K562 (cell line): ENCODE measurements around the gene CHCHD1. TPM values are rescaled to one million over a fixed set of nuclear protein-coding genes. Genes with fewer than 3 reads are reported as not detected.

Source experiments
- CEBPB ChIP-seq: fragments of 450-650 bp; IDR thresholded peaks from 2 replicates; pipeline ENCODE4 v1.6.1; 2016; ENCODE audit warnings: missing genetic modification characterization, missing compliant biosample characterization
- DMBX1 ChIP-seq: fragments of 250-450 bp; sonication (Bioruptor Pico); IDR thresholded peaks from 2 replicates; pipeline ENCODE4 v1.8.0; 2022; ENCODE audit warnings: inconsistent platforms, mild to moderate bottlenecking, moderate library complexity, borderline replicate concordance
- E2F6 ChIP-seq, 2 experiments: IDR thresholded peaks; 2 replicates each; pipeline ENCODE4 v1.6.1; 2011; ENCODE audit warnings: borderline replicate concordance in 1 of 2, control low read depth in 1 of 2, low read depth in 1 of 2, low read length in 1 of 2, mild to moderate bottlenecking in 1 of 2, mixed read lengths in 1 of 2, moderate library complexity in 1 of 2; ENCODE audit not compliant: insufficient read depth in 1 of 2, insufficient read length in 1 of 2, poor library complexity in 1 of 2, severe bottlenecking in 1 of 2; ENCODE audit errors: extremely low read depth in 1 of 2
- GATAD2B ChIP-seq: fragments of 450-650 bp; IDR thresholded peaks from 2 replicates; pipeline ENCODE4 v1.6.1; 2017; ENCODE audit warnings: mild to moderate bottlenecking, borderline replicate concordance
- KDM2B ChIP-seq: fragments of 250-450 bp; sonication (Bioruptor Pico); IDR thresholded peaks from 2 replicates; pipeline ENCODE4 v1.8.0; 2021; ENCODE audit warnings: mild to moderate bottlenecking, moderate library complexity
- MITF ChIP-seq: IDR thresholded peaks from 2 replicates; pipeline ENCODE4 v1.6.1; 2014; ENCODE audit warnings: antibody characterized with exemption
- PRDM10 ChIP-seq: fragments of 450-650 bp; IDR thresholded peaks from 2 replicates; pipeline ENCODE4 v1.6.1; 2018; ENCODE audit not compliant: partially characterized antibody
- RAD21 ChIP-seq, 2 experiments: fragments of 250-450 bp in 1 of 2; fragments of 450-650 bp in 1 of 2; sonication (Bioruptor Pico) in 1 of 2; formaldehyde crosslinking in 1 of 2; IDR thresholded peaks in 1 of 2; conservative IDR thresholded peaks in 1 of 2; 2 replicates each; pipeline versions ENCODE4 v1.4.0 to v1.8.0; 2020 to 2022; ENCODE audit warnings: mild to moderate bottlenecking in 2 of 2, moderate library complexity in 1 of 2
- SNRNP70 ChIP-seq: fragments of 200-400 bp; formaldehyde crosslinking; optimal IDR thresholded peaks from 2 replicates; pipeline ENCODE3; 2017; ENCODE audit warnings: low read depth, low read length
- SRSF7 ChIP-seq: fragments of 200-400 bp; formaldehyde crosslinking; optimal IDR thresholded peaks from 2 replicates; pipeline ENCODE3; 2017; ENCODE audit warnings: mild to moderate bottlenecking, low read depth, low read length
- WHSC1 ChIP-seq: IDR thresholded peaks from one replicate; pipeline ENCODE4 v1.6.1; 2012; ENCODE audit warnings: low read length, control low read depth, inconsistent platforms
- ZBTB1 ChIP-seq: sonication (generic); formaldehyde crosslinking; IDR thresholded peaks from 2 replicates; pipeline ENCODE4 v1.8.1; 2023; ENCODE audit warnings: missing genetic modification reagents, low read depth, mild to moderate bottlenecking, borderline replicate concordance
- ZEB2 ChIP-seq: fragments of 450-650 bp; IDR thresholded peaks from 2 replicates; pipeline ENCODE4 v1.6.1; 2016
- polyA plus RNA-seq, 8 experiments: library from polyadenylated mRNA; depleted of rRNA in 4 of 8; stranded (reverse) in 5 of 8; unstranded in 3 of 8; fragments of >200 nt; fragmentation: Nextera tagmentation in 2 of 8; fragmentation: Illumina TruSeq in 1 of 8; extraction: Ambion mirVana in 2 of 8; extraction: Trizol in 1 of 8; gene quantifications; 2 replicates each; pipeline versions ENCODE4 v1.2.1 to v1.2.3, GENCODE V29; 2011 to 2014; ENCODE audit warnings: inconsistent platforms in 1 of 8, missing spikeins in 1 of 8
- total RNA-seq, 7 experiments: library from RNA; depleted of rRNA in 6 of 7; stranded (reverse); fragments of >200 nt in 6 of 7; fragmentation: Illumina TruSeq in 2 of 7; extraction: Trizol in 2 of 7; gene quantifications; 2 replicates each; pipeline versions ENCODE4 v1.2.1 to v1.2.3, GENCODE V29; 2011 to 2021; ENCODE audit warnings: low replicate concordance in 1 of 7
- TF ChIP-seq, protein P1 (sequence below): fragments of 450-650 bp; IDR thresholded peaks from 2 replicates; pipeline ENCODE4 v1.6.1; 2017; ENCODE audit warnings: antibody characterized with exemption, mild to moderate bottlenecking

CHCHD1 gene
- total and polyA plus RNA-seq, 9 of the 15 experiments (the other 6 are each of a cell fraction or from before 2014, with no cell fraction given), result 52.9 to 126 (median 83.4) TPM

GRCh38 chr10:73781879-73782748 lies at the start of gene CHCHD1 (continued):
- TF ChIP-seq KDM2B (CRISPR knock-in tag), result no peak; the same call in 1 of the 2 replicates
- TF ChIP-seq CEBPB (tag), result peak; percentile 51
- no peak for TF ChIP-seq GATAD2B
- TF ChIP-seq, protein P1, sequence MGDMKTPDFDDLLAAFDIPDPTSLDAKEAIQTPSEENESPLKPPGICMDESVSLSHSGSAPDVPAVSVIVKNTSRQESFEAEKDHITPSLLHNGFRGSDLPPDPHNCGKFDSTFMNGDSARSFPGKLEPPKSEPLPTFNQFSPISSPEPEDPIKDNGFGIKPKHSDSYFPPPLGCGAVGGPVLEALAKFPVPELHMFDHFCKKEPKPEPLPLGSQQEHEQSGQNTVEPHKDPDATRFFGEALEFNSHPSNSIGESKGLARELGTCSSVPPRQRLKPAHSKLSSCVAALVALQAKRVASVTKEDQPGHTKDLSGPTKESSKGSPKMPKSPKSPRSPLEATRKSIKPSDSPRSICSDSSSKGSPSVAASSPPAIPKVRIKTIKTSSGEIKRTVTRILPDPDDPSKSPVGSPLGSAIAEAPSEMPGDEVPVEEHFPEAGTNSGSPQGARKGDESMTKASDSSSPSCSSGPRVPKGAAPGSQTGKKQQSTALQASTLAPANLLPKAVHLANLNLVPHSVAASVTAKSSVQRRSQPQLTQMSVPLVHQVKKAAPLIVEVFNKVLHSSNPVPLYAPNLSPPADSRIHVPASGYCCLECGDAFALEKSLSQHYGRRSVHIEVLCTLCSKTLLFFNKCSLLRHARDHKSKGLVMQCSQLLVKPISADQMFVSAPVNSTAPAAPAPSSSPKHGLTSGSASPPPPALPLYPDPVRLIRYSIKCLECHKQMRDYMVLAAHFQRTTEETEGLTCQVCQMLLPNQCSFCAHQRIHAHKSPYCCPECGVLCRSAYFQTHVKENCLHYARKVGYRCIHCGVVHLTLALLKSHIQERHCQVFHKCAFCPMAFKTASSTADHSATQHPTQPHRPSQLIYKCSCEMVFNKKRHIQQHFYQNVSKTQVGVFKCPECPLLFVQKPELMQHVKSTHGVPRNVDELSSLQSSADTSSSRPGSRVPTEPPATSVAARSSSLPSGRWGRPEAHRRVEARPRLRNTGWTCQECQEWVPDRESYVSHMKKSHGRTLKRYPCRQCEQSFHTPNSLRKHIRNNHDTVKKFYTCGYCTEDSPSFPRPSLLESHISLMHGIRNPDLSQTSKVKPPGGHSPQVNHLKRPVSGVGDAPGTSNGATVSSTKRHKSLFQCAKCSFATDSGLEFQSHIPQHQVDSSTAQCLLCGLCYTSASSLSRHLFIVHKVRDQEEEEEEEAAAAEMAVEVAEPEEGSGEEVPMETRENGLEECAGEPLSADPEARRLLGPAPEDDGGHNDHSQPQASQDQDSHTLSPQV, result peak; percentile 90
- no peak for TF ChIP-seq SRSF7
- TF ChIP-seq ZEB2, result no peak
- no peak for TF ChIP-seq SNRNP70
- TF ChIP-seq PRDM10, result peak; percentile 92
- peak; percentile 35 to 36 for TF ChIP-seq E2F6 (IDR thresholded peaks at IDR 0.05; ENCODE audit: borderline replicate concordance in 1 of 2, extremely low read depth in 1 of 2, insufficient read depth in 1 of 2, insufficient read length in 1 of 2, low read depth in 1 of 2, low read length in 1 of 2, poor library complexity in 1 of 2, severe bottlenecking in 1 of 2)
- peak; percentile 58 for TF ChIP-seq MITF
- no peak for TF ChIP-seq WHSC1
- peak; percentile 85 for TF ChIP-seq ZBTB1 (CRISPR knock-in tag)
- no peak for TF ChIP-seq RAD21 (CRISPR knock-in tag; conservative IDR thresholded peaks at IDR 0.05 in 1 of 2, IDR thresholded peaks at IDR 0.05 in 1 of 2)
- TF ChIP-seq DMBX1 (CRISPR knock-in tag), result peak; percentile 37; the same call in 1 of the 2 replicates
